ENCODE results near the gene CNGA3.
A peak's percentile ranks its signal among the peaks of the same experiment; 100 is the strongest.
"Not testable (repeated sequence)": the region's sequence is repeated elsewhere in the genome, so short reads cannot be mapped to it uniquely, and the experiment has no call there.

Gene CNGA3

GRCh38 chr2:98399140-98399539 lies 52.9 kb downstream of the CNGA3 start:
- DNase-seq (ENCODE audit: low read depth, low spot score) = no peak

- DNase-seq (ENCODE audit: low read depth, low spot score) = no peak
These were observed 57.6 kb downstream of the CNGA3 start for GRCh38 chr2:98403878-98404277.

GRCh38 chr2:98404556-98405250 lies 58.4 kb downstream of the CNGA3 start:
- DNase-seq (ENCODE audit: low read depth, low spot score) = no peak

DNA sequence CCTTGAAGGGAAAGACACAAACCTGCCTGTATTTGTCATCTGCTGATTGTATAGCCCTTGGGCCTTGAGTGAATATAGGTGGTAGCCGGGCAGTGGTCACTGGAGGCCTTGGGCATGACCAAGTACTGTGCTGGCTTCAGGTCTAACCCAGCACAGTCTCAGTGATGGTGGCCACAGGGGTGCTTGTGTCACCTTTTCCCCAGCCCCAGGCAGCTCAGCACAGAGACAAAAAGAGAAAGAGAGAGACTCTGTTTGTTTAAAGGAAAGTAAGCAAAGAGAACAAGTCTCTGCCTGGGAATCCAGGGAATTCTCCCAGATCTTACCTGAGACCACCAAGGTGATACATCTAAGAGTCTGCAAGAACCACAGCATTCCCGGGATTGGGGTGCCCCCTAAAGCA lies 59.0 kb downstream of the CNGA3 start:
- no peak for DNase-seq (ENCODE audit: low read depth, low spot score)

DNA sequence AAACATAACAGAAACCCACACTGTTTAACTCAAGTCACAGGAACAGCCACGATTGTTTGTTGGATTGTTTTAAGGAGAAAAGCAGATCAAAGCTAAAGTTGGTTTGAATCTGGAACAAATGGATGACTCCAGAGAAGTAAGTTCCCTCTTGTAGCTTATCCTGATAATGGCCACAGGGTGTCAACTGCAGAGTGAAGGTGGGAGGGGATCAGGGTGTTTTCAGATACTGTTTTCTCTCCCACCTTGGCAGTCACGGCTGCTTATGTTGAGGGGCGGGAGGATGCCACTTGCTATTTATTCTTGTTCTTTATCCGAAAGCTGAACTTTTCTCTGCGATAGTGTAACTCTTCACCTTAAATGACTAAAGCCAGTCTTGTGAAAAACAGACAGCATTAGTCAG lies 61.9 kb downstream of the CNGA3 start:
- no peak for DNase-seq (ENCODE audit: low read depth, low spot score)

- DNase-seq (ENCODE audit: low read depth, low spot score) = peak; percentile 67
These were observed 66.6 kb downstream of the CNGA3 start for GRCh38 chr2:98412751-98413458.

GRCh38 chr2:98414246-98414645 lies 68.0 kb downstream of the CNGA3 start:
- not testable (repeated sequence) for DNase-seq (ENCODE audit: low read depth, low spot score)

DNA sequence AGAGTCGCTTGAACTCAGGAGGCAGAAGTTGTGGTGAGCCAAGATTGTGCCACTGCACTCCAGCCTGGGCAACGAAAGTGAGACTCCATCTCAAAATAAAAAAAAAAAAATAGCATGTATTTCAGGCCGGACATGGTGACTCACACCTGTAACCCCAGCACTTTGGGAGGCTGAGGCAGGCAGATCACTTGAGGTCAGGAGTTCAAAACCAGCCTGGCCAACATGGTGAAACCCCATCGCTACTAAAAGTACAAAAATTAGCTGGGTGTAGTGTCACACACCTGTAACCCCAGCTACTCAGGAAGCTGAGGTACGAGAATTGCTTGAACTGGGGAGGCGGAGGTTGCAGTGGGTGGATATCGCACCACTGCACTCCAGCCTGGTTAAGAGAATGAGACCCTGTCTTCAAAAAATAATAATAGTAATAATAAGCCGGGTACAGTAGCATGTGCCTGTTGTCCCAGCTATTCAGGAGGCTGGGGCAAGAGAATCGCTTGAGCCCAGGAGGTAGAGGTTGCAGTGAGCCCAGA lies 69.5 kb downstream of the CNGA3 start:
- not testable (repeated sequence) for DNase-seq (ENCODE audit: low read depth, low spot score)

GRCh38 chr2:98416383-98417159 lies 70.3 kb downstream of the CNGA3 start:
- DNase-seq (ENCODE audit: low read depth, low spot score) = no peak

DNA sequence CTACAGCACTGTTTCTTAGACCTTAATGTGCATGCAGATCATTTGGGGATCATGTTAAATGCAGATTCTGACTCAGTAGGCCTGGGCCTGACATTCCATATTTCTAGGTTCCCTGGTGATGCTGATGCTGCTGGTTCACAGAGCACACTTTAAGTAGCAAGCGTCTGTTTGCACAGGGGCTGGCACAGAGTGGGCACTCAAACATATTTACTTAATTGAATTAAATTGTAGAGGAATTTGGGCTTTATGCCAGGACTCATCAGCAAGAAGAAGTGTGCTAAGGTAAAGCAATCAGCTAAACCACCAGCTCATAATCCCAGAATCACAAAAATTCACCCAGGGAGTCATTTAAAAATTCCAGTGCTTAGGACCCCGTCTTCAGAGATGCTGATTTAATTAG lies 73.3 kb downstream of the CNGA3 start:
- DNase-seq (ENCODE audit: low read depth, low spot score) = no peak

GRCh38 chr2:98419977-98420725 lies 73.9 kb downstream of the CNGA3 start:
- no peak for DNase-seq (ENCODE audit: low read depth, low spot score)

- DNase-seq (ENCODE audit: low read depth, low spot score) = no peak
These were observed 76.2 kb downstream of the CNGA3 start for GRCh38 chr2:98422449-98422848.

GRCh38 chr2:98426771-98427170 lies 80.5 kb downstream of the CNGA3 start:
- DNase-seq (ENCODE audit: low read depth, low spot score) = no peak

DNA sequence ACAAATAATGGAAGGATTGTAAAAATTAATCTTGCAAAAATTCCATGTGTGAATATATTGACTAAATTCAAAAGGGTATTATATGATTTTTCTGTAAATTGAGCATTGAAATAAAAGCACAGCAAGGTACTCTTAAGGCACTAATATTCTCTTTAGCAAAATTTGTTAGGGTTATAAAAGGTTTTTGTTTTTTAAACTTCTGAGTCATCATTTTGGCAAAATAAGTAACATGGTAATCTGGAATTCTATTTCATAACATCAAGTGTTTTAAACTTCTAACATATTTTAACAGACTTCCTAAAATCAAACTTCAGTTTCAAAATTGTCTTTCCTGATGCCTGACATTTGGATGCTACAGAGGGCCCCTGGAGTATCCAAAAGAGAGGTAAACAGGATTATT lies 85.9 kb downstream of the CNGA3 start:
- no peak for DNase-seq (ENCODE audit: low read depth, low spot score)

- DNase-seq (ENCODE audit: low read depth, low spot score) = no peak
These were observed 87.2 kb downstream of the CNGA3 start for GRCh38 chr2:98433363-98433964.

DNA sequence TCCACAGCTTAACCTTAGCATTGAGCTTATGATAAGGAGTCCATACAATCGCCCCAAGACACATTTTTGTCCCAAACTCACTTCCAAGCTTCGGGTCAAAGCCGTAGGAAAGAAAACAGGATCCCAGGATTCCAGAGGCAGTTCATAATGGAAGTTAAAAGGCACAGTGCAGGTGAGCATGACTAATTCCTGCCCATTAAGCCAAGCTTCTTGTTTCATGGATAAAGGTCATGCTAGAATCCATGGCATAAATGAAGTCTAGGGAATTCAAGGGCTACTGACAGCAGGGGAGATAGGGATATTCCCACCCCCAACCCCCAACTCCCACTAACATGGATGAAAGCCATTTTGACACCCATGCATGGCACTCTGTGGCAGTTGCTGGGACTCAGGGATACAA lies 88.2 kb downstream of the CNGA3 start:
- no peak for DNase-seq (ENCODE audit: low read depth, low spot score)

- not testable (repeated sequence) for DNase-seq (ENCODE audit: low read depth, low spot score)
These were observed 89.4 kb downstream of the CNGA3 start for GRCh38 chr2:98435670-98436069.

DNA sequence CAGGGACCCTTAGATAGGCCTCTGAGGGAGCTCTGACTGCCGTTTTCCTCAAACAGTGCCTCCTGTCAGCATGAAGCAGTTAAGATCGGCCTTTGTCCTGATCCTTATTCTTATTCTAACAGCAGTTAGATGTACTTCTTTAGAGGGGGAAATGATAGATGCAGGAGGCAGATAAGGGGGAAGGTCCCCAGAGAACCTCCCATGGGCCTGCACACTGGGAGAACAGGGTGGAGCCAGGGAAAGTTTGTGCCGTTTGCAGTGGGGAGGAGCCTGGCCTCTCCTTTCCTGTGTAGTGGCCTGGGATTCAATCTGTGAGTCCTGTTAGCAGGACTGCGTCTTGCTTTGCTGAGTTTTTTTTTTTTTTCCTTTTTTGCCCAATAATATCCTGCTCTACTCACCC lies 90.5 kb downstream of the CNGA3 start:
- DNase-seq (ENCODE audit: low read depth, low spot score) = no peak

DNA sequence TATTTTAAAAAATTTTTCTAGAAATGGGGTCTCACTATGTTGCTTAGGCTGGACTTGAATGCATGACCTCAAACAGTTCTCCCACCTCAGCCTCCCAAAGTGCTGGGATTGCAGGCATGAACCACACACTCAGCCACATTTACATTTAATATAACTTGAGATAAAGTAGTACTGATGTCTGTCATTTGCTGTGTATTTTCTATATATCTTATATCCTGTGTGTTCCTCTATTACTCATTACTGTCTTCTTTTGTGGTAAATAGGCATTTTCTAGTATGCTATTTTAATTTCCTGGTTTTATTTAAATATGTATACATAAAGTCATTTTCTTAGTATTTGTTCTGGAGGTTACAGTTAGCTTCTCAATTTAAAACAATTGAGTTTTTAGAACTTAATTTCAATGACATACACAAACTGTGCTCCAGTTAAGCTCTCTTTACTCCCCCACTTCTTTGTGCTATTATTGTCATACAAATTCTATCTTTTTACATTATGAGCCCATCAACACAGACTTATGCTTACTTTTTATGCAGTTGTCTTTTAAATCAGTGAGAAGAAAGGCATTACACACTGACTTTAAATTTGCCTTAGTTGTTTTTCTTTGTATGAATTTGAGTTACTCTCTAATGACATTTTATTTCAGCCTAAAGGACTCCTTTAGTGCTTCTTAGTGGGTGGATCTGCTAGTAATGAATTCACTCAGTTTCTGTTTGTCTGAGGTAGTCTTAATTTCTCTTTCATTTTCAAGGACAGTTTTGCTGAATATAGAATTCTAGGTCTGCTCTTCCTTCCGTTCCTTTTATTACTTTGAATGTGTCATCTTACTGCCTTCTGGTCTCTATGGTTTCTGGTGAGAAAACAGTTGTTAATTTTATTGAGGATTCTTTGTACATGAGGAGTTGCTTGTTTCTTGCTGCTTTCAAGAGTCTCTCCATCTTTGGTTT lies 92.2 kb downstream of the CNGA3 start:
- DNase-seq (ENCODE audit: low read depth, low spot score) = no peak

All from astrocyte of the hippocampus (primary cell).